ENCODE measurements around the gene PHYHD1.

The PHYHD1 gene

DNA sequence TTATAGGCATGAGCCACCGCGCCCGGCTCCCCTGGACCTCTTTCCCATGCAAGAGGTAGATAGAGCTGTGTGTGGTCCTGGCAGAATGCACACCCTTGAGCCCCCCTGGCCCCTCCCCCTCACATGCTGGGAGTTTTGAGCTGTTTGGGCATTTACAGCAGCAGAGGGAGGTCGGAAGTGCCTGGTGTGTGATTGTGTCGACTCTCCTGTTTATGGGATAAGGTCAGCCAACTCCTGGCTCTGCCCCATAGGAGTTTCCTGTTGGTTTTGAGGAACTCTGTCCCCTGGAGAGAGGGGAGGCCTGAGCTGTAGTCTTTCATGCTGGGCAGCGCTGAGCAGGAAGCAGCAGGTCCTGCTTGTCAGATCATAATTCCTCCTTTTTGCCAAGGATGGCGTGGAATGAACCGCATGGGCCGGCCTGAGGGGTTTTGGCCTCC, 32.9 kb upstream of the PHYHD1 start:
- Histone ChIP-seq H3K4me1 (ENCODE audit: control insufficient read depth, low read length) (peaks cover 13% of the 10 kb centered on the region), H3K36me3 (ENCODE audit: control insufficient read depth, low read length) (peaks cover 51% of the 10 kb centered on the region), H3K27me3 (ENCODE audit: control insufficient read depth, low read length) (no peaks in the 10 kb centered on the region), H3F3A (ENCODE audit: control insufficient read depth, insufficient read depth) (no peaks in the 10 kb centered on the region), H3K4me2 (ENCODE audit: low read length) (no peak overlapping the region), H3K79me2 (ENCODE audit: control insufficient read depth, low read length) (peaks cover 59% of the 10 kb centered on the region), H4K20me1 (ENCODE audit: control insufficient read depth, insufficient read depth, low read depth, low read length) (no peaks in the 10 kb centered on the region), H3K9me2 (replicated peaks; ENCODE audit: control insufficient read depth, low read length) (no peaks in the 10 kb centered on the region), H3K4me3 (ENCODE audit: low read length) (no peak overlapping the region), H3K27ac (ENCODE audit: low read depth, low read length) (no peak overlapping the region), H3K9me3 (ENCODE audit: control insufficient read depth, insufficient read depth, low read length) (no peaks in the 10 kb centered on the region)
- TF ChIP-seq, protein P1, sequence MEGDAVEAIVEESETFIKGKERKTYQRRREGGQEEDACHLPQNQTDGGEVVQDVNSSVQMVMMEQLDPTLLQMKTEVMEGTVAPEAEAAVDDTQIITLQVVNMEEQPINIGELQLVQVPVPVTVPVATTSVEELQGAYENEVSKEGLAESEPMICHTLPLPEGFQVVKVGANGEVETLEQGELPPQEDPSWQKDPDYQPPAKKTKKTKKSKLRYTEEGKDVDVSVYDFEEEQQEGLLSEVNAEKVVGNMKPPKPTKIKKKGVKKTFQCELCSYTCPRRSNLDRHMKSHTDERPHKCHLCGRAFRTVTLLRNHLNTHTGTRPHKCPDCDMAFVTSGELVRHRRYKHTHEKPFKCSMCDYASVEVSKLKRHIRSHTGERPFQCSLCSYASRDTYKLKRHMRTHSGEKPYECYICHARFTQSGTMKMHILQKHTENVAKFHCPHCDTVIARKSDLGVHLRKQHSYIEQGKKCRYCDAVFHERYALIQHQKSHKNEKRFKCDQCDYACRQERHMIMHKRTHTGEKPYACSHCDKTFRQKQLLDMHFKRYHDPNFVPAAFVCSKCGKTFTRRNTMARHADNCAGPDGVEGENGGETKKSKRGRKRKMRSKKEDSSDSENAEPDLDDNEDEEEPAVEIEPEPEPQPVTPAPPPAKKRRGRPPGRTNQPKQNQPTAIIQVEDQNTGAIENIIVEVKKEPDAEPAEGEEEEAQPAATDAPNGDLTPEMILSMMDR (IDR thresholded peaks at IDR 0.05; ENCODE audit: low read depth, low read length, poor library complexity, severe bottlenecking): no peak
- no peak for TF ChIP-seq EZH2phosphoT487 (IDR thresholded peaks at IDR 0.05; ENCODE audit: borderline replicate concordance, low read length)

DNA sequence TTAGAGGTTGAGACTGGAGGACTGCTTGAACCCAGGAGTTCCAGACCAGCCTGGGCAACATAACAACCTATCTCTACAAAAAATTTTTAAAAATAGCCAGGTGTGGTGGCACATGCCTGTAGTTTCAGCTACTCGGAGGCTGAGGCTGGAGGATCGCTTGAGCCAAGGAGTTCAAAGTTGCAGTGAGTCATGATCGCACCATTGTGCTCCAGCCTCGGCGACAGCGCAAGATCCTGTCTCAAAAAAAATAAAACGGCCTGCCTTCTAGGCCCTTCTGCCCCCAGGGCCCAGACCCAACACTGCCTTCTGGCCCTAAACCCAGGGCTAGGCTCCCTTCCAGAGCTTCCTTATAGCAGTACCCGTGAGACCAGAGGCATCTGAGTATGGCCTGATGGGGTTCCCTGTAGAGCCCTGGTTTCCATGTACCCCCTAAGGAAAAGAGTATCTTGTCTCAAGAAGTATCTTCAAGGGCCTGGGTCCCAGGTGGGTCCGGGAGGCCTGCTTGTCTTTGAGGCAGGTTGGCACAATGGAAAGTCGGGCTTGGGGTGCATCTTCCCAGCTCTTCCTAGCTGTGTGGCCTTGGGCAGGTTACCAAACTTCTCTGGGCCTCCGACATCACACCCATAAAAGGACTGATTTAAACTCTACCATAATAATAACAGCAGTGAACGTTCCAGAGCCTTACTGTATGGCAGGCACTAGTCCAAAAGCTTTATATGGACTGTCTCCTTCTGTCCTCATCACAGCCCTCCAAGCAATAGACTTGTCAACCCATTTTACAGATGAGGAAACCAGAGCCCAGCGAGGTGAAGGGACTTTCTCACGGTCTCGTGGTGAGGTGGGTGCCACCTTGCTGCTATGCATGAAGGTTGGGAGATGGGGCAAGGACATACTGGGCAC, 29.2 kb upstream of the PHYHD1 start:
- TF ChIP-seq, protein P1 (IDR thresholded peaks at IDR 0.05; ENCODE audit: low read depth, low read length, poor library complexity, severe bottlenecking): no peak
- TF ChIP-seq EZH2phosphoT487 (IDR thresholded peaks at IDR 0.05; ENCODE audit: borderline replicate concordance, low read length): no peak
- H3K27me3 ChIP-seq (ENCODE audit: control insufficient read depth, low read length): no peaks in the 10 kb centered on the region
- H3F3A ChIP-seq (ENCODE audit: control insufficient read depth, insufficient read depth): no peaks in the 10 kb centered on the region
- no peaks in the 10 kb centered on the region for H3K4me1 ChIP-seq (ENCODE audit: control insufficient read depth, low read length)
- H3K36me3 ChIP-seq (ENCODE audit: control insufficient read depth, low read length): peaks cover 46% of the 10 kb centered on the region
- H3K4me2 ChIP-seq (ENCODE audit: low read length): no peak overlapping the region
- H4K20me1 ChIP-seq (ENCODE audit: control insufficient read depth, insufficient read depth, low read depth, low read length): no peaks in the 10 kb centered on the region
- no peaks in the 10 kb centered on the region for H3K9me3 ChIP-seq (ENCODE audit: control insufficient read depth, insufficient read depth, low read length)
- H3K79me2 ChIP-seq (ENCODE audit: control insufficient read depth, low read length): peaks cover 29% of the 10 kb centered on the region
- H3K27ac ChIP-seq (ENCODE audit: low read depth, low read length): no peak overlapping the region
- no peaks in the 10 kb centered on the region for H3K9me2 ChIP-seq (replicated peaks; ENCODE audit: control insufficient read depth, low read length)
- H3K4me3 ChIP-seq (ENCODE audit: low read length): no peak overlapping the region

- Histone ChIP-seq H3K9me3 (ENCODE audit: control insufficient read depth, insufficient read depth, low read length) (no peaks in the 10 kb centered on the region), H3K4me1 (ENCODE audit: control insufficient read depth, low read length) (no peaks in the 10 kb centered on the region), H3K79me2 (ENCODE audit: control insufficient read depth, low read length) (peaks cover 22% of the 10 kb centered on the region), H3K9me2 (replicated peaks; ENCODE audit: control insufficient read depth, low read length) (no peaks in the 10 kb centered on the region), H3K4me3 (ENCODE audit: low read length) (no peak overlapping the region), H3K36me3 (ENCODE audit: control insufficient read depth, low read length) (peaks cover 45% of the 10 kb centered on the region), H3K27ac (ENCODE audit: low read depth, low read length) (no peak overlapping the region), H3F3A (ENCODE audit: control insufficient read depth, insufficient read depth) (no peaks in the 10 kb centered on the region), H4K20me1 (ENCODE audit: control insufficient read depth, insufficient read depth, low read depth, low read length) (no peaks in the 10 kb centered on the region), H3K4me2 (ENCODE audit: low read length) (no peak overlapping the region), H3K27me3 (ENCODE audit: control insufficient read depth, low read length) (no peaks in the 10 kb centered on the region)
- TF ChIP-seq, protein P1 (IDR thresholded peaks at IDR 0.05; ENCODE audit: low read depth, low read length, poor library complexity, severe bottlenecking): no peak
- no peak for TF ChIP-seq EZH2phosphoT487 (IDR thresholded peaks at IDR 0.05; ENCODE audit: borderline replicate concordance, low read length)
Observed at GRCh38 chr9:128892221-128892921, 28.4 kb upstream of the PHYHD1 start.

Measured in DOHH2 (cell line).